ENCODE data around the gene SLC47A1. TPM values are rescaled to one million over a fixed set of nuclear protein-coding genes. Genes with fewer than 3 reads are reported as not detected.

SLC47A1 gene
- total RNA-seq, 4 donors from 2014 or later, result 0.17 to 1.8 TPM; not detected in 2

DNA sequence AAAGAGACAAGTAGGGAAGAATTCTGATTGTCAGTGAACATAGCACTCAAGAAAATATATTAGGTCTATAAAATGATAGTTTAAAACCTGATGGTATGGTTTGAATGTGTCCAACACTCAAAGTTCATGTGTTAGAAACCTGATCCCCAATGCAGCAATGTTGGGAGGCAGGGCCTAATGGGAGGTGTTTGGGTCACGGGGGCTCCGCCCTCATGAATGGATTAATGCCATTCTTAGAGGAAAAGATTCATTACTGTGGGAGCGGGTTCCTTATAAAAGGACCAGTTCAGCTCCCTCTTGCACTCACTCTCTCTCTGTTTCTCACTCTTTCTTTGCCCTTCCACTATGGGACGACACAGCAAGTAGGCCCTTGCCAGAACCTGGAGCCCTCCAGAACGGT is 41.5 kb upstream of the SLC47A1 start:
- TF ChIP-seq, protein P1, sequence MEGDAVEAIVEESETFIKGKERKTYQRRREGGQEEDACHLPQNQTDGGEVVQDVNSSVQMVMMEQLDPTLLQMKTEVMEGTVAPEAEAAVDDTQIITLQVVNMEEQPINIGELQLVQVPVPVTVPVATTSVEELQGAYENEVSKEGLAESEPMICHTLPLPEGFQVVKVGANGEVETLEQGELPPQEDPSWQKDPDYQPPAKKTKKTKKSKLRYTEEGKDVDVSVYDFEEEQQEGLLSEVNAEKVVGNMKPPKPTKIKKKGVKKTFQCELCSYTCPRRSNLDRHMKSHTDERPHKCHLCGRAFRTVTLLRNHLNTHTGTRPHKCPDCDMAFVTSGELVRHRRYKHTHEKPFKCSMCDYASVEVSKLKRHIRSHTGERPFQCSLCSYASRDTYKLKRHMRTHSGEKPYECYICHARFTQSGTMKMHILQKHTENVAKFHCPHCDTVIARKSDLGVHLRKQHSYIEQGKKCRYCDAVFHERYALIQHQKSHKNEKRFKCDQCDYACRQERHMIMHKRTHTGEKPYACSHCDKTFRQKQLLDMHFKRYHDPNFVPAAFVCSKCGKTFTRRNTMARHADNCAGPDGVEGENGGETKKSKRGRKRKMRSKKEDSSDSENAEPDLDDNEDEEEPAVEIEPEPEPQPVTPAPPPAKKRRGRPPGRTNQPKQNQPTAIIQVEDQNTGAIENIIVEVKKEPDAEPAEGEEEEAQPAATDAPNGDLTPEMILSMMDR (IDR thresholded peaks at IDR 0.05), result no peak
- TF ChIP-seq EP300 (IDR thresholded peaks at IDR 0.05) (no peak), POLR2A (IDR thresholded peaks at IDR 0.05; ENCODE audit: low read depth) (no peak), POLR2AphosphoS5 (IDR thresholded peaks at IDR 0.05) (no peak)
- H3K4me1 ChIP-seq, result peaks cover 0 to 7% (median 3%) of the 10 kb centered on the region in 4 donors
- intact Hi-C loops (cut with DNase I), result no loop called here
- H3K9me3 ChIP-seq, result no peaks in the 10 kb centered on the region
- 88% methylated on average over 5 of the region's 5 CpGs for WGBS
- H3K36me3 ChIP-seq, result no peaks in the 10 kb centered on the region
- H3K27ac ChIP-seq (replicated peaks in 1 of 4), result no peak overlapping the region
- no peak for DNase-seq (ENCODE audit: extremely low spot score)
- no peak overlapping the region for H3K4me3 ChIP-seq
- H3K27me3 ChIP-seq, result peaks cover 0 to 2% (median 0%) of the 10 kb centered on the region in 4 donors

DNA sequence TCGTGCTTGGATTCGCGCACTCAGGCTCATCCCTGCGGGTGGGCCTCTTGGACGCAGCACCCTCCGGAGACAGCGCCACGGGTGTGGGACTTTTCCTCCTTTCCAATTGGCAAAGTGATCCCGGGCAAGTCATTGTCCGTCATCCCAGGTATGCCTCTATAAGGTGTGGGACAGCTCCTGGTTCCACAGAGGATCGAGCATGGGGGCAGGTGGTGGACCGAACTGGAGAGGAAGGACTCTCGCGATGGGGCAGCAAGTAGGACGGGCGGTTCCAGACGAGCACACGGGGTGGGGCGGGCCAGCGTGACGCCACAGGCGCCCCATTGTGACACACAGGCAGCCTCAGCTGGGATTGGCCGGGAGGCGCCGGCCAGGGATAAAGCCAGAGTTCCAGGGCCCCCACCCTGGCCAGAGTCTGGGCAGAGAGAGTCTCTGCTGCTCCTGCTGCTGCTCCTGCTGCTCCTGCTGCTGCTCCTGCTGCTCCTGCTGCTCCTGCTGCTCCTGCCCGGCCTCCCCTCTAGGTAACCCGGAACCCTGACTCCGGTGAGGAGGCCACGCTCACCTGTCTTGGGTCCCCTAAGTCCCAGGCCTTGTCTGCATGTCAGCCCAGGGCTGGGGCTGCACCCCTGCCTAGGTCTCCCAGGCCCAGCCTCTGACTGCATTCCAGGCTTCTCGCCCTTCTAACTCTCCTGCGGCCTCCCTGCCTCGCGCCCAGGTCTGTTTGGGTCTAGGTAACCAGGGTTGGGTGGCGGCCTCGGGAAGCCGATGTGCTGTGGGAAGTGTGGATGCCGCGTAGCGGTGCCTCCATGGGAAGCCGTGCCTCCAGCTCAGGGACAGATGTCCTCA is 38.5 kb upstream of the SLC47A1 start:
- Histone ChIP-seq H3K4me1 (no peaks in the 10 kb centered on the region), H3K9me3 (no peaks in the 10 kb centered on the region), H3K4me3 (no peak overlapping the region), H3K27me3 (no peaks in the 10 kb centered on the region), H3K36me3 (no peaks in the 10 kb centered on the region), H3K27ac (replicated peaks in 1 of 4) (no peak overlapping the region)
- 96% methylated on average over 34 of the region's 40 CpGs for WGBS
- DNase-seq (ENCODE audit: extremely low spot score), result no peak
- intact Hi-C loops (cut with DNase I), result no loop called here
- TF ChIP-seq POLR2AphosphoS5 (IDR thresholded peaks at IDR 0.05) (no peak), EP300 (IDR thresholded peaks at IDR 0.05) (no peak), POLR2A (IDR thresholded peaks at IDR 0.05; ENCODE audit: low read depth) (no peak)
- TF ChIP-seq, protein P1 (IDR thresholded peaks at IDR 0.05), result no peak

GRCh38 chr17:19495828-19496528 is 37.7 kb upstream of the SLC47A1 start:
- Histone ChIP-seq H3K27me3 (no peaks in the 10 kb centered on the region), H3K36me3 (no peaks in the 10 kb centered on the region), H3K9me3 (no peaks in the 10 kb centered on the region), H3K4me1 (no peaks in the 10 kb centered on the region), H3K4me3 (no peak overlapping the region), H3K27ac (replicated peaks in 1 of 4) (no peak overlapping the region)
- 94% methylated on average over 6 of the region's 6 CpGs for WGBS
- TF ChIP-seq POLR2A (IDR thresholded peaks at IDR 0.05; ENCODE audit: low read depth), result no peak
- no peak for TF ChIP-seq POLR2AphosphoS5 (IDR thresholded peaks at IDR 0.05)
- TF ChIP-seq EP300 (IDR thresholded peaks at IDR 0.05), result no peak
- TF ChIP-seq, protein P1 (IDR thresholded peaks at IDR 0.05), result no peak
- intact Hi-C loops (cut with DNase I), result no loop called here
- no peak for DNase-seq (ENCODE audit: extremely low spot score)

DNA sequence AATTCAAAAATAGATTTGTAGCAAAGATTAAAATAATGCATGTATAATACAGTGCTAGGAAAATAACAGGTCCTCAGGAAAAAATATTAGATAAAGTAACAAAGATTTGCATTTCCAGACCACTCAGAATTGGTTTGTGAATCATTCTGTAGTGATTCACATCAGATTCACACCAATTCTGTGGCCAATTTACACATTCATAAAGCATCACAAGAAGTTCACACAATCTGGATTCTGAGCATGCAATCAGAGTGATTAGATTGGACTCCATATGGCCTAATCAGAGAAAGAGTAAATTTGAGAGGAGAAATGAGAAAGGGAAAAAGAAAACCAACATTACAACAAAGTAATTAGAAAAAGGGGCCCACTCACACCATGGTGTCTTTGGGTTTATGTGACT is 36.0 kb upstream of the SLC47A1 start:
- intact Hi-C loops (cut with DNase I), result no loop called here
- Histone ChIP-seq H3K36me3 (no peaks in the 10 kb centered on the region), H3K4me1 (no peaks in the 10 kb centered on the region), H3K9me3 (no peaks in the 10 kb centered on the region), H3K27ac (replicated peaks in 1 of 4) (no peak overlapping the region), H3K4me3 (no peak overlapping the region), H3K27me3 (no peaks in the 10 kb centered on the region)
- DNase-seq (ENCODE audit: extremely low spot score), result no peak
- TF ChIP-seq POLR2AphosphoS5 (IDR thresholded peaks at IDR 0.05) (no peak), EP300 (IDR thresholded peaks at IDR 0.05) (no peak)
- TF ChIP-seq, protein P1 (IDR thresholded peaks at IDR 0.05), result no peak

Data from esophagus muscularis mucosa (tissue), 4 donors.